Measurements from ENCODE around the gene PIKFYVE.

GRCh38 chr2:208227581-208228232, 38.3 kb upstream of the PIKFYVE start:
- TF ChIP-seq CTCF (optimal IDR thresholded peaks at IDR 0.05 in 1 of 3, IDR thresholded peaks at IDR 0.05 in 1 of 3, conservative IDR thresholded peaks at IDR 0.05 in 1 of 3; ENCODE audit: extremely low read depth in 1 of 3, insufficient read depth in 2 of 3, low read length in 3 of 3), result no peak
- no peak for TF ChIP-seq EZH2 (IDR thresholded peaks at IDR 0.05; ENCODE audit: low read length)
